ENCODE results near the gene PLTP.

Gene PLTP

GRCh38 chr20:45878076-45878761 lies 33.7 kb downstream of the PLTP start:
- Histone ChIP-seq H3K4me1 (ENCODE audit: control insufficient read depth, insufficient read depth, low read length) (no peaks in the 10 kb centered on the region), H3K36me3 (ENCODE audit: control insufficient read depth in 2 of 2, insufficient read depth in 1 of 2, low read length in 2 of 2) (peaks cover 0 to 35% of the 10 kb centered on the region in 2 experiments; a peak in 1 of 3 replicates), H3K9me3 (ENCODE audit: control insufficient read depth, insufficient read depth, low read depth, low read length) (no peaks in the 10 kb centered on the region), H3K4me3 (ENCODE audit: low read depth, low read length) (no peak overlapping the region), H3K27ac (ENCODE audit: extremely low read depth, low read depth, low read length) (no peak overlapping the region)
- TF ChIP-seq ZNF280D (tag by site-specific recombination; IDR thresholded peaks at IDR 0.05), result no peak
- TF ChIP-seq, protein P1, sequence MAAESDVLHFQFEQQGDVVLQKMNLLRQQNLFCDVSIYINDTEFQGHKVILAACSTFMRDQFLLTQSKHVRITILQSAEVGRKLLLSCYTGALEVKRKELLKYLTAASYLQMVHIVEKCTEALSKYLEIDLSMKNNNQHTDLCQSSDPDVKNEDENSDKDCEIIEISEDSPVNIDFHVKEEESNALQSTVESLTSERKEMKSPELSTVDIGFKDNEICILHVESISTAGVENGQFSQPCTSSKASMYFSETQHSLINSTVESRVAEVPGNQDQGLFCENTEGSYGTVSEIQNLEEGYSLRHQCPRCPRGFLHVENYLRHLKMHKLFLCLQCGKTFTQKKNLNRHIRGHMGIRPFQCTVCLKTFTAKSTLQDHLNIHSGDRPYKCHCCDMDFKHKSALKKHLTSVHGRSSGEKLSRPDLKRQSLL (tag by site-specific recombination; IDR thresholded peaks at IDR 0.05), result no peak
- TF ChIP-seq ZNF404 (tag by site-specific recombination; IDR thresholded peaks at IDR 0.05), result no peak
- TF ChIP-seq SETDB1 (IDR thresholded peaks at IDR 0.05; ENCODE audit: insufficient read length, low read length), result no peak
- no peak for TF ChIP-seq ZEB2 (tag by site-specific recombination; IDR thresholded peaks at IDR 0.05)
- no peak for TF ChIP-seq KLF8 (tag by site-specific recombination; IDR thresholded peaks at IDR 0.05)
- TF ChIP-seq ZFHX2 (tag by site-specific recombination; conservative IDR thresholded peaks at IDR 0.05), result no peak
- TF ChIP-seq HOXC10 (CRISPR knock-in tag; IDR thresholded peaks at IDR 0.05), result no peak
- TF ChIP-seq ZNF629 (tag by site-specific recombination; IDR thresholded peaks at IDR 0.05), result no peak
- no peak for TF ChIP-seq ZNF37A (tag by site-specific recombination; IDR thresholded peaks at IDR 0.05)
- TF ChIP-seq ZNF391 (tag by site-specific recombination; IDR thresholded peaks at IDR 0.05; ENCODE audit: borderline replicate concordance, low read depth), result no peak
- no peak for TF ChIP-seq ELK4 (IDR thresholded peaks at IDR 0.05; ENCODE audit: borderline replicate concordance, low read depth, low read length)
- TF ChIP-seq ZNF548 (tag by site-specific recombination; IDR thresholded peaks at IDR 0.05), result no peak
- TF ChIP-seq ZNF202 (tag by site-specific recombination; IDR thresholded peaks at IDR 0.05; ENCODE audit: borderline replicate concordance), result no peak
- CTCF ChIA-PET, result interaction anchor here (0.8 kb wide), 1 partner anchor 49 kb away, joined by 3 read pairs; no protein-coding TSS in a partner anchor
- POLR2A ChIA-PET, result interaction anchor here (0.9 kb wide), 1 partner anchor 17 kb away, joined by 4 read pairs; no protein-coding TSS in a partner anchor

GRCh38 chr20:45874576-45874975 lies 37.4 kb downstream of the PLTP start:
- H3K4me3 ChIP-seq (ENCODE audit: low read depth, low read length), result no peak overlapping the region
- no peak overlapping the region for H3K27ac ChIP-seq (ENCODE audit: extremely low read depth, low read depth, low read length)
- no peaks in the 10 kb centered on the region for H3K4me1 ChIP-seq (ENCODE audit: control insufficient read depth, insufficient read depth, low read length)
- no peaks in the 10 kb centered on the region for H3K9me3 ChIP-seq (ENCODE audit: control insufficient read depth, insufficient read depth, low read depth, low read length)
- CTCF ChIA-PET, result interaction anchor here (0.5 to 1.5 kb wide), 3 partner anchors 76 to 140 kb away, joined by 3 to 4 read pairs (median 4); no protein-coding TSS in a partner anchor
- POLR2A ChIA-PET, result no interaction called here
- H3K36me3 ChIP-seq (ENCODE audit: control insufficient read depth in 2 of 2, insufficient read depth in 1 of 2, low read length in 2 of 2), result peaks cover 0 to 29% of the 10 kb centered on the region in 2 experiments; a peak in 1 of 3 replicates
- TF ChIP-seq ZBTB17 (tag by site-specific recombination; IDR thresholded peaks at IDR 0.05), result no peak
- TF ChIP-seq, protein P2, sequence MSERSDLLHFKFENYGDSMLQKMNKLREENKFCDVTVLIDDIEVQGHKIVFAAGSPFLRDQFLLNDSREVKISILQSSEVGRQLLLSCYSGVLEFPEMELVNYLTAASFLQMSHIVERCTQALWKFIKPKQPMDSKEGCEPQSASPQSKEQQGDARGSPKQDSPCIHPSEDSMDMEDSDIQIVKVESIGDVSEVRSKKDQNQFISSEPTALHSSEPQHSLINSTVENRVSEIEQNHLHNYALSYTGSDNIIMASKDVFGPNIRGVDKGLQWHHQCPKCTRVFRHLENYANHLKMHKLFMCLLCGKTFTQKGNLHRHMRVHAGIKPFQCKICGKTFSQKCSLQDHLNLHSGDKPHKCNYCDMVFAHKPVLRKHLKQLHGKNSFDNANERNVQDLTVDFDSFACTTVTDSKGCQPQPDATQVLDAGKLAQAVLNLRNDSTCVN (tag by site-specific recombination; optimal IDR thresholded peaks at IDR 0.05), result no peak
- TF ChIP-seq ZIC2 (tag by site-specific recombination; IDR thresholded peaks at IDR 0.05), result no peak
- TF ChIP-seq OSR2 (tag by site-specific recombination; IDR thresholded peaks at IDR 0.05), result no peak
- no peak for TF ChIP-seq ZNF292 (tag by site-specific recombination; IDR thresholded peaks at IDR 0.05; ENCODE audit: borderline replicate concordance, low read depth)
- no peak for TF ChIP-seq ZNF23 (tag by site-specific recombination; IDR thresholded peaks at IDR 0.05; ENCODE audit: borderline replicate concordance)
- no peak for TF ChIP-seq ZNF791 (tag by site-specific recombination; IDR thresholded peaks at IDR 0.05)
- TF ChIP-seq ZNF548 (tag by site-specific recombination; IDR thresholded peaks at IDR 0.05), result no peak
- no peak for TF ChIP-seq ZNF138 (tag by site-specific recombination; IDR thresholded peaks at IDR 0.05; ENCODE audit: borderline replicate concordance)
- no peak for TF ChIP-seq ZNF670 (tag by site-specific recombination; IDR thresholded peaks at IDR 0.05; ENCODE audit: low read depth)
- TF ChIP-seq ZNF140 (tag by site-specific recombination; IDR thresholded peaks at IDR 0.05), result no peak
- no peak for TF ChIP-seq ZNF571 (tag by site-specific recombination; IDR thresholded peaks at IDR 0.05)
- no peak for TF ChIP-seq ZNF501 (tag by site-specific recombination; IDR thresholded peaks at IDR 0.05)
- TF ChIP-seq ZNF2 (tag by site-specific recombination; IDR thresholded peaks at IDR 0.05), result no peak
- TF ChIP-seq ZNF560 (tag by site-specific recombination; IDR thresholded peaks at IDR 0.05; ENCODE audit: borderline replicate concordance), result no peak
